Lower leg skin (tissue), 4 donors: Measurements from ENCODE around the gene DCAF15. TPM values are rescaled to one million over a fixed set of nuclear protein-coding genes. Genes with fewer than 3 reads are reported as not detected.
"Not testable (repeated sequence)": the region's sequence is repeated elsewhere in the genome, so short reads cannot be mapped to it uniquely, and the experiment has no call there.

Source experiments
- DNase-seq, 2 donors: peaks; one replicate each; pipeline ENCODE4 v3.0.0-alpha.2; 2019; ENCODE audit warnings: low spot score in 2 of 2
- H3K4me3 ChIP-seq: fragments of 200-600 bp; sonication (generic); 2 replicates; pipeline ENCODE4 v1.5.1; 2017; ENCODE audit warnings: mild to moderate bottlenecking, low read depth; ENCODE audit not compliant: poor library complexity, severe bottlenecking
- POLR2A ChIP-seq, 2 donors: fragments of 450-650 bp; IDR thresholded peaks; one replicate each; pipeline ENCODE4 v1.6.1; 2016 to 2017; ENCODE audit warnings: antibody characterized with exemption in 2 of 2, mild to moderate bottlenecking in 1 of 2, moderate library complexity in 1 of 2
- WGBS, 2 donors: methylation state at CpG; one replicate each; pipeline ENCODE4 v1.1.5; 2018; 5-methylcytosine and 5-hydroxymethylcytosine counted together
- intact Hi-C: fragments of 100-400 bp; cut with DNase I; formaldehyde crosslinking; loops from one replicate; pipeline ENCODE4 v1.15.0; 2023; ENCODE audit warnings: low total_unique reads
- total RNA-seq, 4 donors: library from RNA; depleted of rRNA; stranded (reverse); fragments of >200 nt; gene quantifications; one replicate each; pipeline ENCODE4 v1.1.0, GENCODE V29; 2016
- TF ChIP-seq, protein P1 (sequence below), 3 donors: fragments of 450-650 bp; IDR thresholded peaks; one replicate each; pipeline ENCODE4 v1.5.1; 2016; ENCODE audit warnings: antibody characterized with exemption in 3 of 3, mild to moderate bottlenecking in 3 of 3, moderate library complexity in 2 of 3

The DCAF15 gene
- total RNA-seq, 4 donors from 2014 or later = 31.8 to 51.7 (median 43.0) TPM

DNA sequence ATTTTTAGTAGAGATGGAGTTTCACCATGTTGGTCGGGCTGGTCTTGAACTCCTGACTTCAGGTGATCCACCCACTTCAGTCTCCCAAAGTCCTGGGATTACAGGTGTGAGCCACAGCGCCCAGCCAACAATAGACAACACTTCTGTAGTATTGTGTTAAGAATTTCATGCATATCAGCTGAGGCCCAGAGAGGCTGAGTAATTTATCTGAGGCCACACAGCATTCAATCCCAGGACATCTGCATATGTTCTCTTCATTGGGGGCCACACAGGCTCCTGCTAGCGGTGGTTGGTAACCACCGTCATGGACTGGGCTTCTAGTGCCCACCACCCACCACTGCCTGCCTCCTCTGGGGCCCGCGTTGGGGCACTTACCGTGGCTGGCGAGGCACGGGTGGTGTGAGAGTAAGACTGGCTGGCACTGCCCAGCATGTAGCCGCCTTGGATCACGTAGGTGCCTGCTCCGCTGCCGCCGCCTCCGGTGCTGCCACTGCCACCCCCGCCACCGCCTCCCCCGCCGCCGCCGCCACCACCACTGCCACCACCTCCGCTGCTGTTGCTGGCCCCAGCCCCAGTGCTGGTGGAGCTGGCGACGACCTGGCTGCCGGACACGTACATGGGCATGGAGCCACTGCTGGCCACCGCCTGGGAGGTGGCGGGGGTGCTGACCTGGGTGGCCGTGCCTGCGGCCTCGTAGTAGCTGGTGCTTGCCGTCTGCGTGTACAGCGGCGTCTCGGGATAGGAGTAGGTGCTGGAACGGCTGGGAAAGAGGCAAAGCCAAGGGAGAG, 20.3 kb downstream of the DCAF15 start:
- no peak for DNase-seq
- intact Hi-C loops = no loop called here
- H3K4me3 ChIP-seq = no peak overlapping the region
- WGBS, 2 donors = 92 to 93% methylated on average over 30 to 36 of the region's 37 CpGs
- TF ChIP-seq POLR2A (IDR thresholded peaks at IDR 0.05) = no peak
- TF ChIP-seq, protein P1, sequence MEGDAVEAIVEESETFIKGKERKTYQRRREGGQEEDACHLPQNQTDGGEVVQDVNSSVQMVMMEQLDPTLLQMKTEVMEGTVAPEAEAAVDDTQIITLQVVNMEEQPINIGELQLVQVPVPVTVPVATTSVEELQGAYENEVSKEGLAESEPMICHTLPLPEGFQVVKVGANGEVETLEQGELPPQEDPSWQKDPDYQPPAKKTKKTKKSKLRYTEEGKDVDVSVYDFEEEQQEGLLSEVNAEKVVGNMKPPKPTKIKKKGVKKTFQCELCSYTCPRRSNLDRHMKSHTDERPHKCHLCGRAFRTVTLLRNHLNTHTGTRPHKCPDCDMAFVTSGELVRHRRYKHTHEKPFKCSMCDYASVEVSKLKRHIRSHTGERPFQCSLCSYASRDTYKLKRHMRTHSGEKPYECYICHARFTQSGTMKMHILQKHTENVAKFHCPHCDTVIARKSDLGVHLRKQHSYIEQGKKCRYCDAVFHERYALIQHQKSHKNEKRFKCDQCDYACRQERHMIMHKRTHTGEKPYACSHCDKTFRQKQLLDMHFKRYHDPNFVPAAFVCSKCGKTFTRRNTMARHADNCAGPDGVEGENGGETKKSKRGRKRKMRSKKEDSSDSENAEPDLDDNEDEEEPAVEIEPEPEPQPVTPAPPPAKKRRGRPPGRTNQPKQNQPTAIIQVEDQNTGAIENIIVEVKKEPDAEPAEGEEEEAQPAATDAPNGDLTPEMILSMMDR (IDR thresholded peaks at IDR 0.05) = no peak

DNA sequence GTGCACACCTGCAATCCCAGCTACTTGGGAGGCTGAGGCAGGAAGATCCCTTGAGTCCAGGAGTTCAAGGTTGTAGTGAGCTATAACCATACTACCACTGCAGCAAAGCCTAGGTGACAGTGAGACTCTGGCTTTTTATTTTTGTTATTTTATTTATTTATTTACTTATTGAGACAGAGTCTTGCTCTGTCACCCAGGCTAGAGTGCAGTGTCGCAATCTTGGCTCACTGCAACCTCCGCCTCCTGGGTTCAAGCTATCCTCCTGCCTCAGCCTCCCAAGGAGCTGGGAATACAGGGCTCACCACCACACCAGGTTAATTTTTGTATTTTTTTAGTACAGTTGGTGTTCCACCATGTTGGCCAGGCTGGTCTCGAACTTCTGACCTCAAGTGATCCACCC, 21.2 kb downstream of the DCAF15 start:
- H3K4me3 ChIP-seq, intact Hi-C loops, DNase-seq: not testable (repeated sequence)
- 91 to 100% methylated on average over 3 of the region's 3 CpGs for WGBS, 2 donors

DNA sequence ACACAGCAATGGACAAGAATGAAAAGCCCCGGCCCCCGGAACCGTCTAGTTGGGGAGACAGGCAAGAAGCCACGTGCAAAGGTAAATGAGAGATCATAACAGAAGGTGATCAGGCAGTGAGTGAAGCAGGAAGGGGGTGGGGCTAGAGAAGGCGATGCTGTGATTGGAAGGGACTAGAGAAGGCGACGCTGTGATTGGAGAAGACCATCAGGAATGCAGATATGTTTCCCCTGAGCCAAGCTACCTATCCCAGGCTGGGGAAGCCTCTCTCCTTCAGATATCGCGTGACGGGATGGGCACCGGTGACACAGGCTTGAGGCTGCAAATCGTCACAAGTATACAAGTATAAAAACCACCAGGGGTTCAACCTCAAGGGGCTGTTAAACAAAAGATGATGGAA, 21.8 kb downstream of the DCAF15 start:
- WGBS, 2 donors = 34 to 38% methylated on average over 12 of the region's 12 CpGs
- DNase-seq = peak in 1 of 2 donors; percentile 52
- intact Hi-C loops = no loop called here
- no peak overlapping the region for H3K4me3 ChIP-seq
- TF ChIP-seq, protein P1 (IDR thresholded peaks at IDR 0.05) = no peak
- no peak for TF ChIP-seq POLR2A (IDR thresholded peaks at IDR 0.05)

DNA sequence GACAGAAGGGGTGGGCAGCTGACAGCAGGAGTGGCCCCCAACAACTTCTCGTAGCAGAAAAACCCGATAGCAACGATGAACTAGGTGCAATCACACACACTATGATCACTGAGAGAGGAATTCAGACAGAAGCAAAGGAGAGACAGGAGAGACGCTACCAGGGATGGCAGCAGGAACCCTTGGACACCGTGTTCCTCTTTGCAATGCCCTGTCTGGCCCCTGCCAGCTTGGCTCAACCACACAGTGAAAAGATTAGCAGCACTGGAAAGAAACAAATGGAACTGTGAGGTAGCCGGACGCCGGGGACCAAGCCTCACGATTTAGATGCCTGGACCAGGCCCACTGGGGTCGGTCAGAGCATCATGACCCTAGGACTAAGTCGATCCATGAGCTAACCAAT, 23.6 kb downstream of the DCAF15 start:
- 88 to 89% methylated on average over 11 of the region's 11 CpGs for WGBS, 2 donors
- intact Hi-C loops = no loop called here
- no peak for TF ChIP-seq POLR2A (IDR thresholded peaks at IDR 0.05)
- TF ChIP-seq, protein P1 (IDR thresholded peaks at IDR 0.05) = no peak
- no peak for DNase-seq
- no peak overlapping the region for H3K4me3 ChIP-seq

DNA sequence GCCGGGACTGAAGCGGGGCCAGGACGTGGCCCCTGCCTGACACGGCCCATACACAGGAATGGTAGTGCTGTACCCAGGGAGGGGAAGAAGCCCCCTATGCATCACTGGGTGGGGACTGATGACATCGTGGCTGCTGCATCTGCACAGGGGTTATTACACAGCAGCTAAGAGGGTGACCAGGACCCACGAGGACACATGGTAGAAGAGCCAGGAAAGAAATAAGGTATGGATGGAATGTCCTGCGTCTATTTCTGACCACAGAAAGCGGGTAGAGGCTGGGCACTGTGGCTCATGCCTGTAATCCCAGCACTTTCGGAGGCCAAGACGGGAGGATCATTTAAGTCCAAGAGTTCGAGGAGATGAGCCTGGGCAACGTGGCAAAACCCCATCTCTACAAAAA, 24.1 kb downstream of the DCAF15 start:
- 91% methylated on average over 12 of the region's 12 CpGs for WGBS, 2 donors
- no peak overlapping the region for H3K4me3 ChIP-seq
- intact Hi-C loops = no loop called here
- DNase-seq = no peak
- TF ChIP-seq, protein P1 (IDR thresholded peaks at IDR 0.05) = no peak
- TF ChIP-seq POLR2A (IDR thresholded peaks at IDR 0.05) = no peak

DNA sequence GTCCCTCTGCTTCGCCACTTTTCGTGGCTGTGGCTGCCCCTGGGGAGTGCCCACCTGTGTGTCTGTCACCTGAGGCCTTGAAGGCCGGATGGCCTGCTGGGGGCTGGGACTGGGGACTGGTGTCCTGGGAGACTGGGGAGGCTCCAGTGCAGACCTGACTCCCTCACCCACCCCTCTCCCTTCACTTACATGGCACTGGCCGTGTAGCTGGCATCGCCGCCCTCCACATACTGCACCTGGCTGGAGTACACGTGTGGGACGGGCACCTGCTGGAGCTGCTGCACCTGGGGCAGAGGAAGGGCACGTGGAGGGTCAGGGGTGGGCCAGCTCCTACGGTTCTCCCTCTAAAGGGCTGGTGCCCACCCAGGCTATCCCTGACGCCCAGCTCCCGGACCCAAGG, 25.5 kb downstream of the DCAF15 start:
- 80 to 81% methylated on average over 11 of the region's 12 CpGs for WGBS, 2 donors
- intact Hi-C loops = no loop called here
- TF ChIP-seq POLR2A (IDR thresholded peaks at IDR 0.05) = no peak
- TF ChIP-seq, protein P1 (IDR thresholded peaks at IDR 0.05) = no peak
- no peak for DNase-seq
- H3K4me3 ChIP-seq = no peak overlapping the region
